ENCODE data around the gene YAP1.

GRCh38 chr11:102135256-102135655, 25.0 kb downstream of the YAP1 start:
- TF ChIP-seq LEF1 (IDR thresholded peaks at IDR 0.05; ENCODE audit: borderline replicate concordance), result no peak
- no peak for TF ChIP-seq NFRKB (IDR thresholded peaks at IDR 0.05)
